ENCODE results near the gene SRD5A1. TPM values are rescaled to one million over a fixed set of nuclear protein-coding genes. Genes with fewer than 3 reads are reported as not detected.

Gene SRD5A1
- total RNA-seq, 1 experiment from 2014 or later = 29.9 TPM

- H3K18ac ChIP-seq (ENCODE audit: insufficient read length, low read depth, low read length) = no peak overlapping the region
- H3K79me1 ChIP-seq (ENCODE audit: insufficient read depth, low read depth, low read length, poor library complexity, severe bottlenecking) = no peaks in the 10 kb centered on the region
- Mint-ChIP-seq H3K4me1 (peaks cover 2 to 3% of the 10 kb centered on the region in 2 experiments; a peak in 3 of 4 replicates), H3K9me3 (no peaks in the 10 kb centered on the region), H3K27ac (no peak overlapping the region), H3K4me3 (no peak overlapping the region), H3K36me3 (ENCODE audit: insufficient read depth in 1 of 3, low read depth in 3 of 3) (peaks cover 0 to 5% (median 3%) of the 10 kb centered on the region in 3 experiments; a peak in 5 of 7 replicates), H3K27me3 (ENCODE audit: low read depth) (no peaks in the 10 kb centered on the region; the same call in 1 of the 2 replicates)
- H3T11ph ChIP-seq (ENCODE audit: low read length) = no peak overlapping the region
- no peak overlapping the region for H3K4ac ChIP-seq (ENCODE audit: low read depth, low read length)
- no peak overlapping the region for H2AFZ ChIP-seq (ENCODE audit: low read length)
- no peaks in the 10 kb centered on the region for H3K27me3 ChIP-seq (ENCODE audit: insufficient read depth, low read length)
- H3K4me1 ChIP-seq (ENCODE audit: insufficient read depth, low read length) = no peaks in the 10 kb centered on the region
- H2BK20ac ChIP-seq (ENCODE audit: low read depth, low read length, poor library complexity, severe bottlenecking) = no peak overlapping the region
- no peak overlapping the region for H4K8ac ChIP-seq (replicated peaks; ENCODE audit: insufficient read length, low read depth, low read length)
- WGBS (ENCODE audit: extremely low coverage, insufficient read length, low lambda C conversion rate) = no CpG with 5 or more reads among the region's 1 CpG
- no peak overlapping the region for H3K23ac ChIP-seq (ENCODE audit: insufficient read length, low read depth, low read length)
- no peak overlapping the region for H2BK120ac ChIP-seq (ENCODE audit: low read depth, low read length, poor library complexity, severe bottlenecking)
- no peak overlapping the region for H4K91ac ChIP-seq (ENCODE audit: insufficient read length, low read depth, low read length)
- no peaks in the 10 kb centered on the region for H3K9me3 ChIP-seq (ENCODE audit: control insufficient read depth, low read depth, low read length)
- H3K79me2 ChIP-seq (ENCODE audit: insufficient read depth, low read length) = no peaks in the 10 kb centered on the region; the same call in 1 of the 2 replicates
- H2AK5ac ChIP-seq (ENCODE audit: insufficient read length, low read length) = no peak overlapping the region
- H2BK12ac ChIP-seq (ENCODE audit: insufficient read length, low read depth, low read length) = no peak overlapping the region
- H3K23me2 ChIP-seq (ENCODE audit: insufficient read length, low read depth, low read length, poor library complexity, severe bottlenecking) = no peaks in the 10 kb centered on the region
- no peaks in the 10 kb centered on the region for H4K20me1 ChIP-seq (ENCODE audit: control insufficient read depth, insufficient read depth, insufficient read length)
- no peak overlapping the region for H4K5ac ChIP-seq (ENCODE audit: insufficient read length, low read depth, low read length)
- no peak overlapping the region for H2BK5ac ChIP-seq (ENCODE audit: insufficient read length, low read length)
- H3K56ac ChIP-seq (ENCODE audit: insufficient read length, low read depth, low read length) = no peak overlapping the region
- TF ChIP-seq CTCF (conservative IDR thresholded peaks at IDR 0.05) = no peak
- no peak overlapping the region for H3K27ac ChIP-seq (ENCODE audit: insufficient read length, low read depth, low read length)
- no peak overlapping the region for H2BK15ac ChIP-seq (ENCODE audit: low read depth, low read length)
- DNase-seq = no peak
- no peak overlapping the region for H3K9ac ChIP-seq (ENCODE audit: extremely low read depth, insufficient read length, low read length)
- no peak overlapping the region for H3K14ac ChIP-seq (ENCODE audit: insufficient read depth, low read length)
- no peak overlapping the region for H3K4me2 ChIP-seq (ENCODE audit: insufficient read depth, insufficient read length, low read length)
Measured at GRCh38 chr5:6642655-6643054, 9.4 kb downstream of the SRD5A1 start.

Measured in H9 (cell line).